Stomach (tissue), 19 donors: ENCODE data around the gene CAMK2N1. TPM values are rescaled to one million over a fixed set of nuclear protein-coding genes. Genes with fewer than 3 reads are reported as not detected.

Experiments
- DNase-seq, 2 donors: peaks; one replicate each; pipeline versions ENCODE4 v3.0.0 to v3.0.0-alpha.2; 2013 to 2019
- H3K27ac ChIP-seq, 5 donors: fragments of 200-600 bp in 4 of 5; sonication (generic) in 4 of 5; one replicate each; pipeline ENCODE4 v1.5.1; 2013 to 2019; ENCODE audit warnings: mild to moderate bottlenecking in 1 of 5, moderate library complexity in 1 of 5
- H3K27me3 ChIP-seq, 3 donors: fragments of 200-600 bp; sonication (generic); one replicate each; pipeline ENCODE4 v1.5.1; 2017 to 2019; ENCODE audit warnings: mixed run types in 1 of 3
- H3K36me3 ChIP-seq, 4 donors: fragments of 200-600 bp; sonication (generic); 1 replicate in 3 of 4; 2 replicates in 1 of 4; pipeline ENCODE4 v1.5.1; 2016 to 2019
- H3K4me1 ChIP-seq, 4 donors: fragments of 200-600 bp; sonication (generic); one replicate each; pipeline ENCODE4 v1.5.1; 2016 to 2019
- H3K4me3 ChIP-seq, 4 donors: fragments of 200-600 bp; sonication (generic) in 3 of 4; one replicate each; pipeline ENCODE4 v1.5.1; 2016 to 2019; ENCODE audit warnings: mild to moderate bottlenecking in 1 of 4
- H3K9me3 ChIP-seq, 4 donors: fragments of 200-600 bp; sonication (generic); one replicate each; pipeline ENCODE4 v1.5.1; 2016 to 2019
- CTCF ChIP-seq, 7 experiments: fragments of 450-650 bp in 4 of 7; fragments of 200-600 bp in 3 of 7; sonication (generic) in 3 of 7; IDR thresholded peaks; one replicate each; pipeline ENCODE4 v1.5.1; 2016 to 2019; ENCODE audit warnings: antibody characterized with exemption in 7 of 7, control low read depth in 2 of 7, mild to moderate bottlenecking in 1 of 7
- EP300 ChIP-seq: sonication (generic); formaldehyde crosslinking; IDR thresholded peaks from one replicate; pipeline ENCODE4 v1.6.1; 2017; ENCODE audit warnings: antibody characterized with exemption
- POLR2A ChIP-seq, 4 donors: fragments of 450-650 bp; IDR thresholded peaks; one replicate each; pipeline ENCODE4 v1.6.1; 2016; ENCODE audit warnings: antibody characterized with exemption in 4 of 4, control low read depth in 2 of 4, mild to moderate bottlenecking in 1 of 4, moderate library complexity in 1 of 4
- POLR2AphosphoS5 ChIP-seq, 3 donors: sonication (generic); formaldehyde crosslinking; IDR thresholded peaks; one replicate each; pipeline ENCODE4 v1.6.1; 2016; ENCODE audit warnings: antibody characterized with exemption in 3 of 3
- WGBS, 5 donors: extraction: QIAGEN DNeasy Blood & Tissue Kit in 3 of 5; methylation state at CpG; one replicate each; pipeline versions ENCODE4 v1.1.5 to v1.1.7; 2013 to 2018; 5-methylcytosine and 5-hydroxymethylcytosine counted together
- intact Hi-C: fragments of 100-400 bp; cut with DNase I; formaldehyde crosslinking; loops from one replicate; pipeline ENCODE4 v1.15.1; 2023; ENCODE audit warnings: low total_unique reads
- long read RNA-seq, 10 donors: transcript quantifications; one replicate each; lab custom pipeline, GENCODE V29; 2026
- polyA plus RNA-seq, 3 donors: library from polyadenylated mRNA; stranded (reverse); fragments of 200-250 nt; gene quantifications; one replicate each; pipeline ENCODE4 v1.2.3, GENCODE V29; 2013
- total RNA-seq, 5 donors: library from RNA; depleted of rRNA; stranded (reverse); fragments of >200 nt; gene quantifications; one replicate each; pipeline versions ENCODE4 v1.1.0 to v1.2.3, GENCODE V29; 2014 to 2016
- donor health status: healthy with polysubstance abuse.
- donor health status: Bipolar disorder and iron deficiency.
- donor health status: healthy.

CAMK2N1 gene
- total RNA-seq (100 to 1,000 TPM in 1 of 5 donors, 10 to 100 TPM in 3, 1 to 10 TPM in 1; 8.2 to 195 (median 13.0) TPM), polyA plus RNA-seq (10 to 100 TPM; 11.0 to 20.2 (median 11.3) TPM)
- long read RNA-seq, donor 1, transcript CAMK2N1-201 (2 exons, 2,336 nt), result major isoform, 24 of 32 reads
- long read RNA-seq, donor 1, partial matches to known transcripts, result 5 of 32 reads
- long read RNA-seq, donor 1, other reads (novel, unspliced or antisense), result 0 of 32 reads
- long read RNA-seq, donor 2, transcript CAMK2N1-201 (2 exons, 2,336 nt), result major isoform, 25 of 25 reads
- long read RNA-seq, donor 2, partial matches to known transcripts, result 0 of 25 reads
- long read RNA-seq, donor 2, other reads (novel, unspliced or antisense), result 0 of 25 reads
- long read RNA-seq, donor 3, transcript CAMK2N1-201 (2 exons, 2,336 nt), result major isoform, 15 of 25 reads
- long read RNA-seq, donor 3, partial matches to known transcripts, result 9 of 25 reads
- long read RNA-seq, donor 3, other reads (novel, unspliced or antisense), result 0 of 25 reads
- long read RNA-seq, donor 4, result 0 reads
- long read RNA-seq, donor 5, transcript CAMK2N1-201 (2 exons, 2,336 nt), result major isoform, 16 of 39 reads
- long read RNA-seq, donor 5, partial matches to known transcripts, result 23 of 39 reads
- long read RNA-seq, donor 5, other reads (novel, unspliced or antisense), result 0 of 39 reads
- long read RNA-seq, donor 6, result 0 reads
- long read RNA-seq, donor 7, transcript CAMK2N1-201 (2 exons, 2,336 nt), result major isoform, 25 of 26 reads
- long read RNA-seq, donor 7, partial matches to known transcripts, result 0 of 26 reads
- long read RNA-seq, donor 7, other reads (novel, unspliced or antisense), result 0 of 26 reads
- long read RNA-seq, donor 8, transcript CAMK2N1-201 (2 exons, 2,336 nt), result major isoform, 17 of 22 reads
- long read RNA-seq, donor 8, partial matches to known transcripts, result 5 of 22 reads
- long read RNA-seq, donor 8, other reads (novel, unspliced or antisense), result 0 of 22 reads
- long read RNA-seq, donor 9, transcript CAMK2N1-201 (2 exons, 2,336 nt), result major isoform, 19 of 22 reads
- long read RNA-seq, donor 9, partial matches to known transcripts, result 0 of 22 reads
- long read RNA-seq, donor 9, other reads (novel, unspliced or antisense), result 0 of 22 reads
- long read RNA-seq, donor 10, transcript CAMK2N1-201 (2 exons, 2,336 nt), result major isoform, 23 of 24 reads
- long read RNA-seq, donor 10, partial matches to known transcripts, result 0 of 24 reads
- long read RNA-seq, donor 10, other reads (novel, unspliced or antisense), result 0 of 24 reads

DNA sequence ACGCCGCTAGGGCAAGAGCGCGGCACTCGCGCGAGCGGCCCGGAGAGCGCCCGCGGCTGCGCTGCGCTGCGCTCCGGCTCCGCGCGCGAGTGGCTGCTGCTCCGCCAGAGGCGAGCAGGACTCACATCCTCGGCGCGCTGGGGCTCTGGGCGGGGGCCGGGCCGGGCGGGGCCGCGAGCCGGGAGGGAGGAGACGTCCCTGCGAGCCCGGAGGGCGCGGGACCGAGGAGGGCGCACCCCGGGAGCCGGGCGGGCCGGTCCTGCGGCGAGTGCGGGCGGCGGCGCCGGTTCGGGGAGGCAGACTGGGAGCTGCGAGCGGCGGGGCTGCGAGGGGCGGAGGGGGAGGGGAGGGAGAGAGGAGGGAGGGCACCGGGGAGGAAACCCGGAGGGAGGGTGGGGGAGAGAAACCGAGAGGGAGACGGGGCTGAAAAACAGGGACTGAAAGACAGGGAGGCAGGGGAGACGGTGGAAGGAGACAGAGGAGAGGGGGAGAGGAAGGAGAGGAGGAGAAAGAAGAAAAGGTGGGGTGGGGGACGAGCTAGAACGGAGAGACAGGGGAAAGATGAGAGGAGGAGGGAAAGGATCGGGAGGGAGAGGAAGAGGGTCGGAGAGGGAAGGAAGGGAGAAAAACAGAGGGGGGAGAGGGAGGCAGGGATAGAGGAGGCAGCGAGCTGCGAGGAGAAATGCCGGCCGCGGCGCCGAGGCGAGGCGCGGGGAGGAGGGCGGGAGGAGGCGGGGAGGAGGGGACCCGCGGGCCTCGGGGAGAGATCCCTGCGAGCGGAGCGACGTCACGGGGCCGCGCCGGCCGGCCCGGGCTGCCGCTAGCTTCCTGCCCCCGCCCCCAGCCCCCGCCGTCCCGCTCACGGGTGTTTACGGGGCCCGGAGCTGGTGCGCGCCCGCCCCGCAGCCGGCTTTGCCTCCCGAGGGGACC lies at the start of gene CAMK2N1:
Gene CAMK2N1 (minus strand): TSS at position 684 of the 930 bp plus-strand sequence. CDS start 831 bp downstream, outside the sequence.
- H3K27ac ChIP-seq, result peak within 1 kb of the TSS; percentile 76 to 92 (median 87)
- TF ChIP-seq POLR2AphosphoS5 (IDR thresholded peaks at IDR 0.05) (no peak), EP300 (no peak), POLR2A (IDR thresholded peaks at IDR 0.05) (no peak), CTCF (IDR thresholded peaks at IDR 0.05) (no peak)
- 0 to 2% (median 1%) methylated on average over 37 to 104 of the region's 104 CpGs for whole genome bisulfite sequencing, 5 donors
- no peaks in the 10 kb centered on the region for H3K9me3 ChIP-seq
- intact Hi-C loops, result no loop called here
- H3K4me1 ChIP-seq, result peaks cover 22 to 57% (median 46%) of the 10 kb centered on the region in 4 donors
- no peaks in the 10 kb centered on the region for H3K36me3 ChIP-seq
- peak; percentile 64 to 92 for DNase-seq
- peak within 1 kb of the TSS; percentile 54 to 78 (median 70) for H3K4me3 ChIP-seq
- peaks cover 0 to 75% (median 35%) of the 10 kb centered on the region in 3 donors for H3K27me3 ChIP-seq

- Histone ChIP-seq H3K27me3 (peaks cover 0 to 69% (median 24%) of the 10 kb centered on the region in 3 donors), H3K4me3 (no peak overlapping the region), H3K4me1 (peaks cover 0 to 11% (median 2%) of the 10 kb centered on the region in 4 donors), H3K36me3 (no peaks in the 10 kb centered on the region), H3K9me3 (no peaks in the 10 kb centered on the region), H3K27ac (no peak overlapping the region)
- DNase-seq, result no peak
- no peak for TF ChIP-seq POLR2A (IDR thresholded peaks at IDR 0.05)
- no peak for TF ChIP-seq CTCF (IDR thresholded peaks at IDR 0.05)
- no peak for TF ChIP-seq POLR2AphosphoS5 (IDR thresholded peaks at IDR 0.05)
- TF ChIP-seq EP300, result no peak
- intact Hi-C loops, result no loop called here
- WGBS, 5 donors, result 56 to 66% (median 61%) methylated on average over 12 of the region's 12 CpGs
These were observed 48.8 kb upstream of the CAMK2N1 start for GRCh38 chr1:20534659-20535417.

DNA sequence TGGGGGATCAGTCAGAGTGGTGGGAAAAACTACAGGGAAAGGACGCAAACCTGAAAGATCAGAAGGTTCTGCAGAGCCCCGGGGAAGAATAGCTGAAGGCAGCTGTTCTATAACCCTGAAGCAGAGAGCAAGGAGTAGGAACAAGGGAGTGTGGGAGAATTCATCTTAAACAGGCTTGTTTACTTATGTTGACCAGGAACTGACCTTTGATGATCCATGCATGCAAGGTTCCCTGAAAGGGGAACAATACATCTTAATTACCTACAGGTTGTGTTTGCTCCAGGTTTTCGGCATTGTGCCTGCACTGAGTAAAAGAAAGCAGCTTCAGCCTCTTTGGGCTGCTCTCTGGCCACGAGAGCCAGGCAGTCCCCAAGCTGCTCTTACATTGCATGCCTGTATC lies 47.6 kb upstream of the CAMK2N1 start:
- intact Hi-C loops, result no loop called here
- 37 to 55% (median 47%) methylated on average over 4 of the region's 4 CpGs for WGBS, 5 donors
- H3K27ac ChIP-seq, result no peak overlapping the region
- H3K27me3 ChIP-seq, result peaks cover 0 to 81% (median 32%) of the 10 kb centered on the region in 3 donors
- no peak overlapping the region for H3K4me3 ChIP-seq
- H3K9me3 ChIP-seq, result no peaks in the 10 kb centered on the region
- TF ChIP-seq CTCF (IDR thresholded peaks at IDR 0.05) (no peak), EP300 (no peak), POLR2AphosphoS5 (IDR thresholded peaks at IDR 0.05) (no peak), POLR2A (IDR thresholded peaks at IDR 0.05) (no peak)
- peaks cover 0 to 3% (median 0%) of the 10 kb centered on the region in 4 donors for H3K4me1 ChIP-seq
- no peaks in the 10 kb centered on the region for H3K36me3 ChIP-seq
- no peak for DNase-seq
